ENCODE results near the gene BRICD5.
A peak's percentile ranks its signal among the peaks of the same experiment; 100 is the strongest.

Gene BRICD5

GRCh38 chr16:2208308-2208707 lies 2.4 kb downstream of the BRICD5 start:
- no peak for DNase-seq (ENCODE audit: low read depth)
- TF ChIP-seq CTCF (IDR thresholded peaks at IDR 0.05; ENCODE audit: low read depth, low read length, missing control alignments) = no peak

GRCh38 chr16:2207872-2208271 lies 2.8 kb downstream of the BRICD5 start:
- no peak overlapping the region for H3K4me3 ChIP-seq (ENCODE audit: low read depth, low read length)
- TF ChIP-seq CTCF (IDR thresholded peaks at IDR 0.05; ENCODE audit: low read depth, low read length, missing control alignments) = no peak
- DNase-seq (ENCODE audit: low read depth) = no peak

More at GRCh38 chr16:2208308-2208707, 2.4 kb downstream of the BRICD5 start:
- no peak overlapping the region for H3K4me3 ChIP-seq (ENCODE audit: low read depth, low read length)

DNA sequence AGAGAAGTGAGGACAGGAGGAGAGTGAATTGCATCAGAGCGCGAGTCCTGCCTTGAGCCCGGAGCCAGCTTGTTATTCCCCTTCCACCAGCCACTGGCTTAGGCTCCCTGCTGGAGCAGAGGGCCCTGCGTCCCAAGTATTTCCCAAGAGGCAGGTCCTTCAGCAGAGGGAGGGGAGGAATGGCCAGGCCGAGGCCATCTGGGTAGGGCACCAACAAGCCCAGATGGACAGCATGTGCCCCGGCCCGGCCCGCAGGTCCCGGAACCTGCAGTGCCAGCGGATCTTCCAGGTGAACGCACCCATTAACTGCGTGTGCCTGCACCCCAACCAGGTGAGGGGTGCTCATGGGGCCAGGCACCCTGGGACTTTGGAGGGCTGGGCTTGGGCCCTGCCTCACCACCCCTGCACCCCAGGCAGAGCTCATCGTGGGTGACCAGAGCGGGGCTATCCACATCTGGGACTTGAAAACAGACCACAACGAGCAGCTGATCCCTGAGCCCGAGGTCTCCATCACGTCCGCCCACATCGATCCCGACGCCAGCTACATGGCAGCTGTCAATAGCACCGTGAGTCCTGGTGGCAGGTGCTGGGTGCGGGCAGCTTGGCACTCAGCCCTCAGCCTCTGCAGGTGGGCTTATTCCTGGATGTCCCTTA lies 3.8 kb downstream of the BRICD5 start:
- DNase-seq (ENCODE audit: low read depth) = no peak
- H3K4me3 ChIP-seq (ENCODE audit: low read depth, low read length) = peak overlapping the region; percentile 58; the same call in 1 of the 2 replicates
- TF ChIP-seq CTCF (IDR thresholded peaks at IDR 0.05; ENCODE audit: low read depth, low read length, missing control alignments) = no peak

- no peak for DNase-seq (ENCODE audit: low read depth)
- H3K4me3 ChIP-seq (ENCODE audit: low read depth, low read length) = peak overlapping the region; percentile 58
- TF ChIP-seq CTCF (IDR thresholded peaks at IDR 0.05; ENCODE audit: low read depth, low read length, missing control alignments) = no peak
Measured at GRCh38 chr16:2206420-2206779, 4.3 kb downstream of the BRICD5 start.

DNA sequence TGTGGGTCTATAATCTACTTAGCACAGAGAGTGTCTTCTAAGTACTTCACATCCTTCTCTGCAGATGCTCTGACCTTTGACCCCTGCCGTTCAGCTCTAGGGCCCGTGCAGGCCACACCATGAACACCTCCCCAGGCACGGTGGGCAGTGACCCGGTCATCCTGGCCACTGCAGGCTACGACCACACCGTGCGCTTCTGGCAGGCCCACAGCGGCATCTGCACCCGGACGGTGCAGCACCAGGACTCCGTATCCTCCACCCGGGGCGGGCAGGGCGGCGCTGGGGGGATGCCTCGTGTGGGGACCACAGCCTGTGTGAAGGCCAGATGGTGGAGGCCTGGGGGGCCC lies 4.7 kb downstream of the BRICD5 start:
- H3K4me3 ChIP-seq (ENCODE audit: low read depth, low read length) = peak overlapping the region; percentile 58
- no peak for TF ChIP-seq CTCF (IDR thresholded peaks at IDR 0.05; ENCODE audit: low read depth, low read length, missing control alignments)
- no peak for DNase-seq (ENCODE audit: low read depth)

DNA sequence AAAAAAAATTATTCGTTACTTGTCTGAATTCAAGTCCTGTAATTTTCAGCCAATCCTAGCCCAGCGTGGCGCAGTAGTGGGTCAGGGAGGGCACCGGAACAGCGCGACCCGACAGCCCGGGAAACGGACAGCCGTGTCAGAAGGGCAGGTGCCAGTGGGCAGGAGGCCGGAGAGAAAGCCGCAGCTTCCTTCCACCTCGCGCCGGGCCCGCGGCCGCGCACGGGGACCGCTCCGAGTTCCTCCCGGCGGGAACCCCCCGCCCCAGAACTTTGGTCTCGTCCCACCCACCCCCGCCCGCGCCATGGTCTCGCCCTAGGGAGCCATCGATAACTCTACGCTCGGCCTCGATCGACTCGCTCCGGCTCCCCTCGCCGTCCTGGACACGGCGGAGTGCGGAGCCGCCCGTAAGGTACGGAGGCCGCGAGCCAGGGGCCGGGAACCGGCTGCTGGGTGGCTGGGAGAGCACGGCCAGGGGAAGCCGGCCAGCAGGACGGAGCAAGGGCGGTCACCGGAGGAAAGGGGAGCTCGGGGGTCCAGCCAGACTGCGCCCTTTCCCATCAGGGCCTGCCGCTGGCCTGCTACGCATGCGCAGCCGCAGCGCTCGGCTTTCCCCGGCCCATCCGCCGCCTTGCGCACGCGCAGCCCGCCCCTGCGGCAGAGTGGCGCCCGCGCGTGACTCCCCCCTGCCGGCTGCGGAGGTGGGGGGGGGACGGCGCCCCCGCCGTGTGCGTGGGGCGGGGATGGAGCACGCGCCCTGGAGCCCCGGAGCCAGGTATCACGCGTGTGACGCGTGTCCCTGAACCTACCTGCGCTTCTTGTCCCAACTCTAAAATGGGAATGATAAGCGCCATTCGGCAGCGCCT lies 5.3 kb downstream of the BRICD5 start, which contains the start of gene MLST8:
Gene MLST8, plus strand, starts transcription at position 351 of the 863 bp plus-strand sequence. CDS start 632 bp downstream, outside the sequence.
- TF ChIP-seq CTCF (IDR thresholded peaks at IDR 0.05; ENCODE audit: low read depth, low read length, missing control alignments) = peak; percentile 30
- H3K4me3 ChIP-seq (ENCODE audit: low read depth, low read length) = peak within 1 kb of the TSS; percentile 58
- peak; percentile 62 for DNase-seq (ENCODE audit: low read depth)
